ENCODE data around the gene TATDN2. TPM values are rescaled to one million over a fixed set of nuclear protein-coding genes. Genes with fewer than 3 reads are reported as not detected.

The TATDN2 gene
- total and polyA plus RNA-seq, 9 of the 15 experiments (the other 6 are each of a cell fraction or from before 2014, with no cell fraction given) = 5.2 to 44.7 (median 25.8) TPM

- CTCF ChIA-PET (ENCODE audit: low intra/inter-chr PET ratio) = no interaction called here
- in situ Hi-C loops (cut with MboI) = loop anchor here (25.0 kb wide), 1 partner anchor 796 kb away; no protein-coding TSS in a partner anchor
- no peak overlapping the region for H3K4me3 ChIP-seq
- POLR2A ChIA-PET = interaction anchor here (1.1 to 1.3 kb wide), 3 partner anchors 9 to 516 kb away, joined by 4 to 5 read pairs (median 4); partner anchors contain the start of gene ARPC4
- 94% methylated on average over 6 of the region's 7 CpGs for WGBS (ENCODE audit: insufficient coverage, low coverage, missing lambda C conversion rate)
- peaks cover 0 to 5% of the 10 kb centered on the region in 2 experiments; a peak in 2 of 5 replicates for H3K4me1 ChIP-seq (replicated peaks in 1 of 2; ENCODE audit: control insufficient read depth in 2 of 2, insufficient read depth in 2 of 2, low read length in 2 of 2)
- H3K27ac ChIP-seq (ENCODE audit: extremely low read depth, low read depth, low read length) = no peak overlapping the region
- peaks cover 5% of the 10 kb centered on the region for H4K20me1 ChIP-seq (replicated peaks; ENCODE audit: control insufficient read depth, insufficient read depth, low read length)
- no peak overlapping the region for H3K4me2 ChIP-seq (ENCODE audit: insufficient read depth, low read length)
- no peaks in the 10 kb centered on the region for H3K79me2 ChIP-seq (ENCODE audit: control insufficient read depth, insufficient read depth, low read length)
- DNase-seq (ENCODE audit: extremely low read depth in 1 of 4, low spot score in 3 of 4) (no peak), FAIRE-seq (no peak), ATAC-seq (no peak)
- no TSS peak for BruUV-seq (replicated peaks)
- H3K27me3 ChIP-seq (ENCODE audit: control insufficient read depth in 2 of 2, insufficient read depth in 2 of 2, low read length in 2 of 2) = no peaks in the 10 kb centered on the region
- no peaks in the 10 kb centered on the region for H3K9me3 ChIP-seq (replicated peaks; ENCODE audit: control insufficient read depth, insufficient read depth, low read depth, low read length)
- no peak overlapping the region for H3K9ac ChIP-seq (ENCODE audit: insufficient read depth in 1 of 2, low read depth in 2 of 2, low read length in 2 of 2)
- peak; percentile 77 for TF ChIP-seq ZNF121 (CRISPR knock-in tag; conservative IDR thresholded peaks at IDR 0.05)
- no peak for TF ChIP-seq NEUROD1 (IDR thresholded peaks at IDR 0.05; ENCODE audit: borderline replicate concordance, low read depth, low read length, partially characterized antibody)
- H2AFZ ChIP-seq (ENCODE audit: low read depth, low read length) = no peak overlapping the region
- intact Hi-C loops (cut with micrococcal nuclease) = no loop called here
- H3K36me3 ChIP-seq (ENCODE audit: control insufficient read depth, insufficient read depth, low read length) = peaks cover 94% of the 10 kb centered on the region
- H3K9me1 ChIP-seq (ENCODE audit: control insufficient read depth, insufficient read depth, low read length) = peaks cover 4% of the 10 kb centered on the region
These were observed 60.4 kb downstream of the TATDN2 start for GRCh38 chr3:10308678-10309077.

GRCh38 chr3:10309736-10310135, 61.5 kb downstream of the TATDN2 start:
- no peak overlapping the region for H3K27ac ChIP-seq (ENCODE audit: extremely low read depth, low read depth, low read length)
- peaks cover 4% of the 10 kb centered on the region for H3K9me1 ChIP-seq (ENCODE audit: control insufficient read depth, insufficient read depth, low read length)
- no peaks in the 10 kb centered on the region for H3K27me3 ChIP-seq (ENCODE audit: control insufficient read depth in 2 of 2, insufficient read depth in 2 of 2, low read length in 2 of 2)
- no peak overlapping the region for H3K4me3 ChIP-seq
- FAIRE-seq (no peak), ATAC-seq (no peak), DNase-seq (ENCODE audit: extremely low read depth in 1 of 4, low spot score in 3 of 4) (no peak)
- peaks cover 5% of the 10 kb centered on the region; the same call in 1 of the 2 replicates for H4K20me1 ChIP-seq (replicated peaks; ENCODE audit: control insufficient read depth, insufficient read depth, low read length)
- BruUV-seq (replicated peaks) = no TSS peak
- ChIA-PET CTCF (ENCODE audit: low intra/inter-chr PET ratio) (no interaction called here), POLR2A (interaction anchor here (0.6 to 1.7 kb wide), 4 partner anchors 10 to 111 kb away, joined by 3 to 6 read pairs (median 4); partner anchors contain the start of gene SEC13)
- intact Hi-C loops (cut with micrococcal nuclease) = no loop called here
- H3K79me2 ChIP-seq (ENCODE audit: control insufficient read depth, insufficient read depth, low read length) = no peaks in the 10 kb centered on the region
- WGBS (ENCODE audit: insufficient coverage, low coverage, missing lambda C conversion rate) = 75% methylated on average over 4 of the region's 4 CpGs
- no peak overlapping the region for H3K4me2 ChIP-seq (ENCODE audit: insufficient read depth, low read length)
- no peaks in the 10 kb centered on the region for H3K9me3 ChIP-seq (replicated peaks; ENCODE audit: control insufficient read depth, insufficient read depth, low read depth, low read length)
- H3K36me3 ChIP-seq (ENCODE audit: control insufficient read depth, insufficient read depth, low read length) = peaks cover 93% of the 10 kb centered on the region
- in situ Hi-C loops (cut with MboI) = loop anchor here (25.0 kb wide), 1 partner anchor 797 kb away; no protein-coding TSS in a partner anchor
- H2AFZ ChIP-seq (ENCODE audit: low read depth, low read length) = no peak overlapping the region
- no peak overlapping the region for H3K9ac ChIP-seq (ENCODE audit: insufficient read depth in 1 of 2, low read depth in 2 of 2, low read length in 2 of 2)
- peaks cover 0 to 5% of the 10 kb centered on the region in 2 experiments; a peak in 2 of 5 replicates for H3K4me1 ChIP-seq (replicated peaks in 1 of 2; ENCODE audit: control insufficient read depth in 2 of 2, insufficient read depth in 2 of 2, low read length in 2 of 2)
- TF ChIP-seq CAMTA2 (CRISPR knock-in tag; conservative IDR thresholded peaks at IDR 0.05) = no peak
- TF ChIP-seq CHCHD3 (CRISPR knock-in tag; IDR thresholded peaks at IDR 0.05) = no peak
- no peak for TF ChIP-seq TBL1XR1 (IDR thresholded peaks at IDR 0.05; ENCODE audit: low read length in 2 of 2)
- TF ChIP-seq HOMEZ (CRISPR knock-in tag; IDR thresholded peaks at IDR 0.05) = no peak
- no peak for TF ChIP-seq CUX1 (CRISPR knock-in tag; IDR thresholded peaks at IDR 0.05)
- TF ChIP-seq ZNF316 (IDR thresholded peaks at IDR 0.05) = no peak

Data from K562 (cell line).